ENCODE results near the gene TEAD4.
A peak's percentile ranks its signal among the peaks of the same experiment; 100 is the strongest.

TEAD4 gene

DNA sequence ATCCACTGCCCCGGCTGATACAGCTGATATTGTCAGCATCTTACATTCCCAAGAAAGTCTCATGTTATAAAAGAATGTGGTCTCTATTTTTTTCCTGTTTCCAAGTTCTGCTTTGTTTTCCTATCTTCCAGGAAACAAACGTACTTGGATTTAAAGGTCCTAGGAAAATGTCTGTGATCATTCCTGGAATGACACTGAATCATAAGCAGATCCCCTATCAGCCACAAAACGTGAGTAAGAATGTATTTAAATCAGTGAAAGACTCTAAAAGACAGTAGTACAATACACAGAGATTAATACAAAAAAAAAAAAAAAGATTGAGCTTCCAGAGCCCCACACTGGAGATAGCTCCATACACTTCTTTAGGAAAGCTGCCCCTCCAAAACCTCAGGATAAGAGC, 21.7 kb upstream of the TEAD4 start:
- Histone ChIP-seq H3K27me3 (ENCODE audit: control insufficient read depth, insufficient read depth, low read length) (no peaks in the 10 kb centered on the region), H3K36me3 (ENCODE audit: control insufficient read depth, insufficient read depth, low read length) (peaks cover 70% of the 10 kb centered on the region)

DNA sequence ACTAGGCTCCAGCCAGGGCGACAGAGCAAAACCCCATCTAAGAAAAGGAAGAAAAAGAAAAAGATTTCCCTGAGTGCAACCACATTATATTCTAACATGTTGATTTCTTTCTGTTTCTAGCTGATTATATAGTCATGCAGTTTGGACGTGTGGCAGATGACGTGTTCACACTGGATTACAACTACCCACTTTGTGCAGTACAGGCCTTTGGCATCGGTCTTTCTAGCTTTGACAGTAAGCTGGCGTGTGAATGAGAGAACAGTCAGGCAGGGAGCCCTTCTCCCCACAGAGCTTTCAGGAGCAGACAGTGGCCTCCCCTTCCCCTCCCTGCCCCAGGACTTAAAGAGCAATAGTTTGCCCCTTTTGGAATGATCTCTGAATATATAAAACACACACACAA, 20.0 kb upstream of the TEAD4 start:
- no peak overlapping the region for H3K9ac ChIP-seq (ENCODE audit: low read length)
- H3K27ac ChIP-seq (ENCODE audit: low read depth, low read length): no peak overlapping the region
- H3K36me3 ChIP-seq (ENCODE audit: control insufficient read depth, insufficient read depth, low read length): peaks cover 56% of the 10 kb centered on the region
- H3K4me3 ChIP-seq (ENCODE audit: low read depth, low read length): no peak overlapping the region
- H3K9me3 ChIP-seq (ENCODE audit: control insufficient read depth, insufficient read depth, low read depth, low read length): no peaks in the 10 kb centered on the region
- H3K4me1 ChIP-seq (ENCODE audit: control insufficient read depth, insufficient read depth, low read length): no peaks in the 10 kb centered on the region
- H3K27me3 ChIP-seq (ENCODE audit: control insufficient read depth, insufficient read depth, low read length): no peaks in the 10 kb centered on the region

More for the DNA sequence above, 21.7 kb upstream of the TEAD4 start:
- no peak overlapping the region for H3K9ac ChIP-seq (ENCODE audit: low read length)
- H3K4me1 ChIP-seq (ENCODE audit: control insufficient read depth, insufficient read depth, low read length): no peaks in the 10 kb centered on the region
- no peak overlapping the region for H3K4me3 ChIP-seq (ENCODE audit: low read depth, low read length)
- H3K27ac ChIP-seq (ENCODE audit: low read depth, low read length): 0 out of 2 replicates have a peak overlapping the region, but pooled peaks have one; percentile 18
- H3K9me3 ChIP-seq (ENCODE audit: control insufficient read depth, insufficient read depth, low read depth, low read length): no peaks in the 10 kb centered on the region

DNA sequence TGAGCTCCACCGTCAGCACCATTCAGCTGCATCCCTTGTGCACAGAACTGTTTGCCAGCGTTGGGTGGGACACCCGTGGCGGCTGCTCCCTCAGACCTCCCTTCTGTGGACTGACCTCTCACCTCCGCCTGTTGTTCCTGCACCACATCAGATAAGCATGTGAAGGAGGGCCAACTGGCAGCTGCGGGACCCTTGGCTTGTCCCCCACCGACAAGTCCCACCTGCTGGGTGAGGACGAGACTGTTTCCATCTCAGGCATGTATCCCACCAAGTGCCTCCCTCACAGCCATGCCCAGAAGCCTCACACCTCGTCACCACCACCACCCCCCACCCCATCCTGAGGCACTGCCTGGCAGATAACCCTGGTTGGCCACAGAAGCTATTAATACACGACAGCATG, 18.6 kb upstream of the TEAD4 start:
- H3K9ac ChIP-seq (ENCODE audit: low read length): no peak overlapping the region
- H3K9me3 ChIP-seq (ENCODE audit: control insufficient read depth, insufficient read depth, low read depth, low read length): no peaks in the 10 kb centered on the region
- no peak overlapping the region for H3K4me3 ChIP-seq (ENCODE audit: low read depth, low read length)
- H3K36me3 ChIP-seq (ENCODE audit: control insufficient read depth, insufficient read depth, low read length): peaks cover 43% of the 10 kb centered on the region
- H3K27me3 ChIP-seq (ENCODE audit: control insufficient read depth, insufficient read depth, low read length): no peaks in the 10 kb centered on the region
- H3K4me1 ChIP-seq (ENCODE audit: control insufficient read depth, insufficient read depth, low read length): no peaks in the 10 kb centered on the region
- no peak overlapping the region for H3K27ac ChIP-seq (ENCODE audit: low read depth, low read length)

DNA sequence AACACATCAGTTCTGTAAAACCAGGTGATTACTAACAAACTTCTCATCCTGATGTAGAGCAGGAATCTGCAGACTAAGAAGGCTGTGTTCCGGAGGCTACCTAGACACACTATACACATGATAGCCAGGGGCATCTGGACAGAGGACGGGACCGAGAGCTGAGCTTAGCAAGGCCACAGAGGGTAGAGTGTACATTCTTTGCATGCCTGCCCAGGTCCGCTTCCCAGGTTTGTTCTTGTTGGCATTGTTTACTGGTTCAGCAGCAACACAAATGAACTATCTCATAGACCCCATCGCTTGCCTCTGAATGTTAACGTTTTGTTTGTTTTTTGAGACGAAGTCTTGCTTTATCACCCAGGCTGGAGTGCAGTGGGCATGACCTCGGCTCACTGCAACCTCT, 17.7 kb upstream of the TEAD4 start:
- Histone ChIP-seq H3K9me3 (ENCODE audit: control insufficient read depth, insufficient read depth, low read depth, low read length) (no peaks in the 10 kb centered on the region), H3K27ac (ENCODE audit: low read depth, low read length) (no peak overlapping the region), H3K27me3 (ENCODE audit: control insufficient read depth, insufficient read depth, low read length) (no peaks in the 10 kb centered on the region), H3K36me3 (ENCODE audit: control insufficient read depth, insufficient read depth, low read length) (peaks cover 40% of the 10 kb centered on the region), H3K9ac (ENCODE audit: low read length) (no peak overlapping the region), H3K4me1 (ENCODE audit: control insufficient read depth, insufficient read depth, low read length) (no peaks in the 10 kb centered on the region), H3K4me3 (ENCODE audit: low read depth, low read length) (no peak overlapping the region)

DNA sequence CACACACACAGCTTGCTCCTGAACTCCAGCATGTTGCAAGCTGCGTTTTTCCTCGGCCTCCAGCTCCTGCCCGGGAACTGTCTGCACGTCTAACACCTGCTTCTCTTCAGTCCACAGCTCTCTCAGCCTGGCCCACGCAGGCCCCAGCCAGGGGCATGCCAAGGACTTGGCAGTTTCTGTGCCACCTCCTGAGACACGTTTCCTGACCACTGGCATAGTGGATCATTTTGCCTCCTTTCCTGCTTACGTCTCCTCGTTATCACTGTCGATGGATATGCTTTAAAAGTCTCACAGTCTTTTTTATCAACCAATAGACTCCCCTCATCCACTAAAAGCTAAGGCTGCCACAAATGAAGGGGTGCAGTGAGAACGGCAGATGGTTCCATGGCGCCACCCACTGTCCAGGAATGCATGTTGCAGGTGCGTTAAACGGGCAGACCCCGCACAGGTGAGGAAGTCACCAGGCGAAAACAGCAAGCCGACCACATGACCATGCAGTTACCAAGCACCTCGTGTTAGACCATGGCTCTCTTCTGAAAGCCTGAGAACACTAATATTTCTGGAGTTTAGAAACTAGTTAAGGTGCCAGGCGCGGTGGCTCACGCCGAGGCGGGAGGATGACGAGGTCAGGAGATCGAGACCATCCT, 14.7 kb upstream of the TEAD4 start:
- Histone ChIP-seq H3K4me3 (ENCODE audit: low read depth, low read length) (no peak overlapping the region), H3K4me1 (ENCODE audit: control insufficient read depth, insufficient read depth, low read length) (no peaks in the 10 kb centered on the region), H3K27me3 (ENCODE audit: control insufficient read depth, insufficient read depth, low read length) (no peaks in the 10 kb centered on the region), H3K9me3 (ENCODE audit: control insufficient read depth, insufficient read depth, low read depth, low read length) (no peaks in the 10 kb centered on the region), H3K27ac (ENCODE audit: low read depth, low read length) (no peak overlapping the region), H3K36me3 (ENCODE audit: control insufficient read depth, insufficient read depth, low read length) (peaks cover 20% of the 10 kb centered on the region), H3K9ac (ENCODE audit: low read length) (no peak overlapping the region)

DNA sequence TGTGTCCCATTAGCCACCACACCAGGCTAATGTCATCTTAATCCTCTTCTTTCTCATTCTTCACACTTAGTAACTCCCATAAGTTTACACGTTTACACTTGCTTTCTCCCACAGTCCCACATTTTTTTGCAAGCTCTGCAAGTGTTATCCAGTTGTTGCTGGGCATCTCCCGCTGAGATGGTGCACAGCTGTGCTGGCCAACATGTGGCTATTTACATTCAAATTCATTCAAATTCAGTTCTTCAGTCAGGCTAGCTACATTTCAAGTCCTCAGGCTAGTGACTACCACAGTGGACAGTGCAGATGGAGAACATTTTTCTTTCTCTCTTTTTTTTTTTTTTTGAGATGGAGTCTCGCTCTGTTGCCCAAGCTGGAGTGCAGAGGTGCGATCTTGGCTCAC, 9.8 kb upstream of the TEAD4 start:
- Histone ChIP-seq H3K27me3 (ENCODE audit: control insufficient read depth, insufficient read depth, low read length) (no peaks in the 10 kb centered on the region), H3K36me3 (ENCODE audit: control insufficient read depth, insufficient read depth, low read length) (no peaks in the 10 kb centered on the region), H3K4me3 (ENCODE audit: low read depth, low read length) (no peak overlapping the region), H3K9me3 (ENCODE audit: control insufficient read depth, insufficient read depth, low read depth, low read length) (no peaks in the 10 kb centered on the region), H3K4me1 (ENCODE audit: control insufficient read depth, insufficient read depth, low read length) (no peaks in the 10 kb centered on the region), H3K27ac (ENCODE audit: low read depth, low read length) (no peak overlapping the region), H3K9ac (ENCODE audit: low read length) (no peak overlapping the region)

DNA sequence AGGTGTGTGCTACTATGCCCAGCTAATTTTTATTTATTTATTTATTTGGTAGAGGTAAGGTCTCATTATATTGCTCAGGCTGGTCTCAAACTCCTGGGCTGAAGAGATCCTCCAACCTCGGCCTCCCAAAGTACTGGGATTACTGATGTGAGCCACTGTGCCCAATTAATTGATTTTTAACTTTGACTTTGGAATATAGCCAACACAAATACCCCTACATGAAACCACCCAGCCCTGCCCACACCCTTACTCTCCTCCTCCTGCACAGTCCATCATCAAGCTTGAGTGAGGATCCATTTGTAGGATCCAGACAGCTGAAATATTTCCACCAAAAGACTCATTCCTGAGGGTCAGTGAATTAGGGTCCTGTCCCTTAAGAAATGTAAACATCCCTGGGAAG, 3.3 kb upstream of the TEAD4 start:
- H3K9ac ChIP-seq (ENCODE audit: low read length): no peak overlapping the region
- H3K4me1 ChIP-seq (ENCODE audit: control insufficient read depth, insufficient read depth, low read length): peaks cover 13% of the 10 kb centered on the region
- no peaks in the 10 kb centered on the region for H3K9me3 ChIP-seq (ENCODE audit: control insufficient read depth, insufficient read depth, low read depth, low read length)
- no peaks in the 10 kb centered on the region for H3K36me3 ChIP-seq (ENCODE audit: control insufficient read depth, insufficient read depth, low read length)
- H3K27ac ChIP-seq (ENCODE audit: low read depth, low read length): no peak overlapping the region
- H3K27me3 ChIP-seq (ENCODE audit: control insufficient read depth, insufficient read depth, low read length): no peaks in the 10 kb centered on the region
- H3K4me3 ChIP-seq (ENCODE audit: low read depth, low read length): no peak overlapping the region

DNA sequence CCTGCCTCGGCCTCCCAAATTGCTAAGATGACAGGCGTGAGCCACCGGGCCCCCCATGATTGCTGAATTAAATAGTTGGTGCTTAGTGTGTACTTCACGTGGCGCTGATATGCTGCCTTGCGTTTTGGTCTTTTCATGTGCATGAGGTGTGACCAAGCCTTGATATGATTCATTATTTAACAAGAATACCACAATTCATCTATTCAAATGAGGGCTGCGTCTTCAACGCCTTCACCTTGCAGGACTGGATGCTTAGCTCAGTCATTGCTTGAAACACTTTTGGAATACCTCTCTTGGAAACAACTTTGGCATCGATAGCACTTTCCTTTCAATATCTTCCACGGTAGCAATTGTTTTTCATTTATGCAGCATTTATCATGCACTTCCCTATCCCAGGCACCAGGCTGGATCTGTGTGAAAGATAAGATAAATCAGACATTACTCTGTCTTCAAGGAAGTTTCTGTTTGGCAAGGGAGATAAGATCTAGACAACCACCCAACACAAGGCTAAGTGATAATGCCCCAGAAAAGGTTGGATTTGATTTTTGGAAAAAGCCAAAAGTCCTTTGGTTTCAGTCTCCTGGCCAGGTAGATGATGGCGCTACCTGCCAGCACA, 1.3 kb upstream of the TEAD4 start:
- Histone ChIP-seq H3K4me1 (ENCODE audit: control insufficient read depth, insufficient read depth, low read length) (peaks cover 27% of the 10 kb centered on the region), H3K36me3 (ENCODE audit: control insufficient read depth, insufficient read depth, low read length) (no peaks in the 10 kb centered on the region), H3K9ac (ENCODE audit: low read length) (peak overlapping the region; percentile 83), H3K9me3 (ENCODE audit: control insufficient read depth, insufficient read depth, low read depth, low read length) (no peaks in the 10 kb centered on the region), H3K27ac (ENCODE audit: low read depth, low read length) (no peak overlapping the region; the same call in 1 of the 2 replicates), H3K27me3 (ENCODE audit: control insufficient read depth, insufficient read depth, low read length) (no peaks in the 10 kb centered on the region), H3K4me3 (ENCODE audit: low read depth, low read length) (peak overlapping the region; percentile 68)

DNA sequence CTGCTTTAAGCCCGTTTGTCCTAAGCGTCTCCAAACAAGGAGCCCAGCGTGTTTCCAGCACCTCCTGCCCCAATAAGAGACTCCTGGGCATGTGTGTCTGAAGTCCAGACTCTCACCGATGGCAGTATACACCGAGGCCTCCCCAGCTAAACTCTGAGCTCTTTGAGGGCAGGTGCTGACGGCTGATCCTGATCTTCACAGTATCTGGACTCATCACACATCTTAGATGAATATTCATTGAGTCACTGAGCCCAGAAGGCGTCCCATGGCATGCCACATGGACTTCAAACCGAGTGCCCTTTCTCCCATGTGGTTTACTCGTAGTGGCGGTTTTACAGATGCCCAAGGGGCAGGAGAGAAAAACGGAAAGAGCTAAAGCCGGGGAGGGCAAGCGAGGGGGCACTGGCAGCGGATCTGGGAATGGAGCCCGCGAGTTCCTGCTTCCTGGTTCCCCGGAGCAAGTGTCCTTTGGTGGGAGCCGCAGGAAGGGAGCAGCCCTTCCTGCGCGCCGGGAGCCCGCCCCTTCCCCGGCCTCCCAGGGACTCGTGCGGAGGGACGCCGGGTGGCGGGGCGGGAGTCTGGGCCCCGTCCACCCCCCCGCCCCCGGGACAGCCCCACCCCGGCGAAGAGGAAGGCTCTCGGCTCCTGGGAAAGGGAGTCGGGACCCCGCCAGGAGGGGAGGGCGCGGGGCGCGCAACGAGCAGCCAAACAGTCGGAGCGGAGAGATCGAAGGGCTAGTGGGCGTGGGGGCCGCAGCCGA, 585 bp upstream of the TEAD4 start:
- Histone ChIP-seq H3K4me3 (ENCODE audit: low read depth, low read length) (peak overlapping the region; percentile 68), H3K27ac (ENCODE audit: low read depth, low read length) (peak overlapping the region; percentile 14; the same call in 1 of the 2 replicates), H3K9me3 (ENCODE audit: control insufficient read depth, insufficient read depth, low read depth, low read length) (no peaks in the 10 kb centered on the region), H3K36me3 (ENCODE audit: control insufficient read depth, insufficient read depth, low read length) (no peaks in the 10 kb centered on the region), H3K4me1 (ENCODE audit: control insufficient read depth, insufficient read depth, low read length) (peaks cover 34% of the 10 kb centered on the region), H3K27me3 (ENCODE audit: control insufficient read depth, insufficient read depth, low read length) (no peaks in the 10 kb centered on the region), H3K9ac (ENCODE audit: low read length) (peak overlapping the region; percentile 83)

DNA sequence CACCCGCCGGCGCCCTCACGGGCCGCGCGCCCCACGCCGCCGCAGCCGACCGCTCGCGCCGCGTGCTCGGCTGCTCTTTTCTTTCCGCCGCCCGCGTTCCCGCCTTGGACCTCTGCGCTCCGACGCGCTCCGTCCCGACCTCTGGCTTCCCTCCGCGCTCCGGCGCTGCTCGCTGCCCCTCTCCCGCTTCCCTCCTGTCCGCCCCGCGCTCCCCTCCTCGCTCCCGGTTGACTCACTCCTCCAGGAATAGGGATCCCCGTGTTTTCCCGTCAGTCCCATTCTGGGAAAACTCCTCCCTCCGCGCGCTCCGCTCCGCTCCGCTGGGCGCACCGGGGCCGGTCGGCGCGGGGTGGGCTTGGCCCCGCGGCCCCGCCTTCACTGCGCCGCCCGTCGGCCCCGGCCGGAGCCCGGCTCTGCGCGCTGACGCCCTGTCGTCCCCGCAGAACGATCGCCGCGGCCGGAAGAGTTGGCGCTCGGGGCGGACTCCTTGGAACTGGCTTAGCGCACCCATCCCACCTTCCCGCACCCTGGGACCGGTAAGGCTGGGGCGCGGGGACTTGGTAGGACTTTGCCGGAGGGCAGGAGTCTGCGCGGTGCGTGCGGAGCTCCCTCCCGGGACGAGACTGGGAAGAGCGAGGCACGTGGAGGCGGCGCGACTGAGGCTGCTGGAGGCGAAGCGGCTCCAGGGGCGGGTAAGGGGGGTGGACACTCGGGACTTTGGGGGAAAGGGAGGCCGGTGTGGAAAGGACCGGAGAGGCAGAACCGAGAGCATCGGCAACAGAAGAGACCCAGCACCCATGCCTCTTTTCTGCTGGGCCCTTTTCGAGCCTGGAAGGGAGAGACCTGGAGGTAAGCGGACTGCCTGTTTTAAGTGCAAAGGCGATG, 550 bp downstream of the TEAD4 start:
- H3K4me3 ChIP-seq (ENCODE audit: low read depth, low read length): peak overlapping the region; percentile 68
- H3K36me3 ChIP-seq (ENCODE audit: control insufficient read depth, insufficient read depth, low read length): peaks cover under 1% of the 10 kb centered on the region; the same call in 1 of the 2 replicates
- H3K9ac ChIP-seq (ENCODE audit: low read length): peak overlapping the region; percentile 98
- peaks cover 41% of the 10 kb centered on the region for H3K4me1 ChIP-seq (ENCODE audit: control insufficient read depth, insufficient read depth, low read length)
- H3K27me3 ChIP-seq (ENCODE audit: control insufficient read depth, insufficient read depth, low read length): no peaks in the 10 kb centered on the region
- peak overlapping the region; percentile 85; the same call in 1 of the 2 replicates for H3K27ac ChIP-seq (ENCODE audit: low read depth, low read length)
- no peaks in the 10 kb centered on the region for H3K9me3 ChIP-seq (ENCODE audit: control insufficient read depth, insufficient read depth, low read depth, low read length)

Measured in HUES6 (cell line).